HL-60 (cell line): ENCODE results near the gene ACACA.

ENCODE experiments used
- CTCF ChIP-seq: IDR thresholded peaks from one replicate; pipeline ENCODE4 v1.5.1; 2011; ENCODE audit warnings: low read length, control low read depth, inconsistent platforms; ENCODE audit not compliant: insufficient read depth
- GABPA ChIP-seq: IDR thresholded peaks from 2 replicates; pipeline ENCODE4 v1.6.1; 2012; ENCODE audit warnings: low read depth
- POLR2AphosphoS5 ChIP-seq: IDR thresholded peaks from 2 replicates; pipeline ENCODE4 v1.6.1; 2012; ENCODE audit warnings: low read depth
- REST ChIP-seq: IDR thresholded peaks from 2 replicates; pipeline ENCODE4 v1.6.1; 2012; ENCODE audit warnings: low read depth; ENCODE audit not compliant: insufficient replicate concordance
- SPI1 ChIP-seq: IDR thresholded peaks from 2 replicates; pipeline ENCODE4 v1.6.1; 2012; ENCODE audit warnings: low read depth, mild to moderate bottlenecking, borderline replicate concordance

GRCh38 chr17:37450112-37450511 is 43.5 kb upstream of the ACACA start:
- TF ChIP-seq CTCF (no peak), POLR2AphosphoS5 (no peak), SPI1 (no peak), GABPA (no peak), REST (no peak)
